ENCODE data around the gene ZNF296.

DNA sequence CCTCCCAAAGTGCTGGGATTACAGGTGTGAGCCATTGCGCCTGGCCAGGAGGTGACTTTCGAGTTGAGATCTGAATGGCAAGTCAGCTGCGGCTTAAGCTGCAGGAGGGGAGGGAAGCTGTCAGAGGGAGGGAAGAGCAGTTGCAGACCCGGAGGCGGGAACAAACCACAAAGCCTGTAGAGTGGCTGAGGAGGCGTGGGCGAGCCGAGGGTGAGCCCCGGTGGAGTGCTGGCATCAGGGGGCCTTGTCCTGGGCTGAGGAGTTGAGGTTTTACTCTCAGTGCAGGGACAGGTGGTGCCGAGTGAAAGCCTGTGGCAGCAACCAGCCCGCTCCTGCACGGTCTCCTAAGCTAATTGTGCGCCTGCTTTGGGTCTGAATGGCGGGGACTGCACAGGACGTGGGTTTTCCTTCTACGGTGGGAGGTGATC, 40.9 kb upstream of the ZNF296 start:
- TF ChIP-seq, protein P1, sequence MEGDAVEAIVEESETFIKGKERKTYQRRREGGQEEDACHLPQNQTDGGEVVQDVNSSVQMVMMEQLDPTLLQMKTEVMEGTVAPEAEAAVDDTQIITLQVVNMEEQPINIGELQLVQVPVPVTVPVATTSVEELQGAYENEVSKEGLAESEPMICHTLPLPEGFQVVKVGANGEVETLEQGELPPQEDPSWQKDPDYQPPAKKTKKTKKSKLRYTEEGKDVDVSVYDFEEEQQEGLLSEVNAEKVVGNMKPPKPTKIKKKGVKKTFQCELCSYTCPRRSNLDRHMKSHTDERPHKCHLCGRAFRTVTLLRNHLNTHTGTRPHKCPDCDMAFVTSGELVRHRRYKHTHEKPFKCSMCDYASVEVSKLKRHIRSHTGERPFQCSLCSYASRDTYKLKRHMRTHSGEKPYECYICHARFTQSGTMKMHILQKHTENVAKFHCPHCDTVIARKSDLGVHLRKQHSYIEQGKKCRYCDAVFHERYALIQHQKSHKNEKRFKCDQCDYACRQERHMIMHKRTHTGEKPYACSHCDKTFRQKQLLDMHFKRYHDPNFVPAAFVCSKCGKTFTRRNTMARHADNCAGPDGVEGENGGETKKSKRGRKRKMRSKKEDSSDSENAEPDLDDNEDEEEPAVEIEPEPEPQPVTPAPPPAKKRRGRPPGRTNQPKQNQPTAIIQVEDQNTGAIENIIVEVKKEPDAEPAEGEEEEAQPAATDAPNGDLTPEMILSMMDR (IDR thresholded peaks at IDR 0.05; ENCODE audit: insufficient read depth, low read length, poor library complexity, severe bottlenecking) = no peak
- TF ChIP-seq EZH2phosphoT487 (conservative IDR thresholded peaks at IDR 0.05; ENCODE audit: low read length) = no peak
